ENCODE measurements around the gene TMPRSS2. TPM values are rescaled to one million over a fixed set of nuclear protein-coding genes. Genes with fewer than 3 reads are reported as not detected.

TMPRSS2 gene
- total and polyA plus RNA-seq, 7 donors = 0.03 to 0.15 (median 0.10) TPM; not detected in 3

DNA sequence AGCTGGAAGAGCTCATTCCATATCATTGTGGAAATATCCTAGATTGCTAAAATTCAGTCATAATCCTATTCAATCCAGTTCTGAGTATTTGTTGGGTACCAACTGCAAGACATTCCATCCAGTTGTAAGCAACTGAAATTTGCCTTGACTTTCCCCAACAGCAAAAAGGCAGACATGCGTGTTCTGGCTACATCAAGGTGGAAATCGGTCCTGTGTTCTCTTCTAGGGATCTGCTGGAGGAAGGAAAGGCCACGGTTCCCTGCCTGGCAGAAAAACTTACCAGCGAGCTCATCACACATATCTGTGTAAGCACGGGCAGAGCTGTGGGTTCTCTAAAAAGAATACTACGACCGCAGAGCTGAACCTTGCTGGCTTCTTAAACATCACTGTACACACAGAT is 64.4 kb downstream of the TMPRSS2 start:
- intact Hi-C loops (cut with DNase I) = no loop called here

DNA sequence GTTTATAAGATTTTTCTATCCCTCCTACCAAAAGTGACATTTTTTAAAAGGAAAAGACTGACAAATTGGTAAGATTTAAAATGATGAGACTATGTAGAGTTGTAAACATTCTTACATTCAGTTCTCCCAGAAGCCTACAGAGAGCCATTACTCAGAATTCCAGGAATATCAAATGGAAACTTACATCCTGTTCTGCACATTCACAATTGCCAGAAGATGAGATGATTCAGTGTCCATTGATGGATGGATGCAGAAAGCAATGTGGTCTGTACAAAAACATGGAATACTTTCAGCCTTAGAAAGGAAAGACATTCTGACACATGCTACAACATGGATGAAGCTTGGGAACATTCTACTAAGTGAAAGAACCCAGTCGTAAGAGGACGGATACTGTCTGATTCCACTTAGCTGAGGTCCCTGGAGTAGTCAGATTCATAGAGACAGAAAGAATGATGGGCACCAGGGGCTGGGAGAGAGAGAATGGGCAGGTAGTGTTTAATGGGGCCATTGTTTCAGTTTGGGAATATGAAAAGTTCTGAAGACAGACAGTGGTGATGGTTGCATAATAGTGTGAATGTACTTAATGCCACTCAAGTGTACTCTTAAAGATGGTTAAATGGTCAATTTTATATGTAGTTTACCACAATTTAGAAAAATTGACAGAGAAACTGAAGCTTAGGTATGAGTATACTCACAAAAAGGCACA is 65.3 kb downstream of the TMPRSS2 start:
- no peak for DNase-seq
- H3K4me1 ChIP-seq = no peaks in the 10 kb centered on the region
- TF ChIP-seq, protein P1, sequence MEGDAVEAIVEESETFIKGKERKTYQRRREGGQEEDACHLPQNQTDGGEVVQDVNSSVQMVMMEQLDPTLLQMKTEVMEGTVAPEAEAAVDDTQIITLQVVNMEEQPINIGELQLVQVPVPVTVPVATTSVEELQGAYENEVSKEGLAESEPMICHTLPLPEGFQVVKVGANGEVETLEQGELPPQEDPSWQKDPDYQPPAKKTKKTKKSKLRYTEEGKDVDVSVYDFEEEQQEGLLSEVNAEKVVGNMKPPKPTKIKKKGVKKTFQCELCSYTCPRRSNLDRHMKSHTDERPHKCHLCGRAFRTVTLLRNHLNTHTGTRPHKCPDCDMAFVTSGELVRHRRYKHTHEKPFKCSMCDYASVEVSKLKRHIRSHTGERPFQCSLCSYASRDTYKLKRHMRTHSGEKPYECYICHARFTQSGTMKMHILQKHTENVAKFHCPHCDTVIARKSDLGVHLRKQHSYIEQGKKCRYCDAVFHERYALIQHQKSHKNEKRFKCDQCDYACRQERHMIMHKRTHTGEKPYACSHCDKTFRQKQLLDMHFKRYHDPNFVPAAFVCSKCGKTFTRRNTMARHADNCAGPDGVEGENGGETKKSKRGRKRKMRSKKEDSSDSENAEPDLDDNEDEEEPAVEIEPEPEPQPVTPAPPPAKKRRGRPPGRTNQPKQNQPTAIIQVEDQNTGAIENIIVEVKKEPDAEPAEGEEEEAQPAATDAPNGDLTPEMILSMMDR (IDR thresholded peaks at IDR 0.05) = no peak
- H3K9me3 ChIP-seq = no peaks in the 10 kb centered on the region
- H3K27ac ChIP-seq = no peak overlapping the region
- peaks cover 0 to 18% of the 10 kb centered on the region in 2 donors for H3K36me3 ChIP-seq (ENCODE audit: insufficient read depth in 1 of 2, low read depth in 1 of 2)
- no peak overlapping the region for H3K4me3 ChIP-seq
- no peak for ATAC-seq
- no peaks in the 10 kb centered on the region for H3K27me3 ChIP-seq (ENCODE audit: insufficient read depth in 3 of 3, low read length in 2 of 3)
- intact Hi-C loops (cut with DNase I) = no loop called here
- WGBS, 3 donors = 89 to 95% (median 94%) methylated on average over 2 of the region's 2 CpGs

More for the DNA sequence above, 64.4 kb downstream of the TMPRSS2 start:
- ATAC-seq = no peak
- DNase-seq = no peak
- H3K36me3 ChIP-seq (ENCODE audit: insufficient read depth in 1 of 2, low read depth in 1 of 2) = peaks cover 0 to 24% of the 10 kb centered on the region in 2 donors
- no peak overlapping the region for H3K4me3 ChIP-seq
- H3K27ac ChIP-seq = no peak overlapping the region
- H3K9me3 ChIP-seq = no peaks in the 10 kb centered on the region
- TF ChIP-seq, protein P1 (IDR thresholded peaks at IDR 0.05) = no peak
- WGBS, 3 donors = 87 to 92% (median 91%) methylated on average over 7 of the region's 7 CpGs
- H3K4me1 ChIP-seq = no peaks in the 10 kb centered on the region
- no peaks in the 10 kb centered on the region for H3K27me3 ChIP-seq (ENCODE audit: insufficient read depth in 3 of 3, low read length in 2 of 3)

DNA sequence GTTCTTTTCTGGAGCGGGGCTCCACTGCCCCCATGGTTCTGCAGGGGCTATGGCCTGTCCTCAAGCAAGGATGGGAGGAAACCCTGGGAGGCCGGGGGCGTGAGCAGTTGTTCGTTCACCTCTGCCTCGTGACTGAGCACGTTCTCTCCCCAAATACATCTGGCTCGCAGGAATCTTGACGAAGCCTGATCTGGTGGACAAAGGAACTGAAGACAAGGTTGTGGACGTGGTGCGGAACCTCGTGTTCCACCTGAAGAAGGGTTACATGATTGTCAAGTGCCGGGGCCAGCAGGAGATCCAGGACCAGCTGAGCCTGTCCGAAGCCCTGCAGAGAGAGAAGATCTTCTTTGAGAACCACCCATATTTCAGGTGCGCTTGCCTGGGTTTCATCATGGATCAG is 66.4 kb downstream of the TMPRSS2 start:
- ATAC-seq (no peak), DNase-seq (no peak)
- H3K27ac ChIP-seq = no peak overlapping the region
- WGBS, 3 donors = 93 to 94% (median 94%) methylated on average over 14 of the region's 14 CpGs
- no peak overlapping the region for H3K4me3 ChIP-seq
- peaks cover 0 to 17% of the 10 kb centered on the region in 2 donors for H3K36me3 ChIP-seq (ENCODE audit: insufficient read depth in 1 of 2, low read depth in 1 of 2)
- TF ChIP-seq, protein P1 (IDR thresholded peaks at IDR 0.05) = no peak
- intact Hi-C loops (cut with DNase I) = no loop called here
- H3K9me3 ChIP-seq = no peaks in the 10 kb centered on the region
- no peaks in the 10 kb centered on the region for H3K27me3 ChIP-seq (ENCODE audit: insufficient read depth in 3 of 3, low read length in 2 of 3)
- H3K4me1 ChIP-seq = no peaks in the 10 kb centered on the region

DNA sequence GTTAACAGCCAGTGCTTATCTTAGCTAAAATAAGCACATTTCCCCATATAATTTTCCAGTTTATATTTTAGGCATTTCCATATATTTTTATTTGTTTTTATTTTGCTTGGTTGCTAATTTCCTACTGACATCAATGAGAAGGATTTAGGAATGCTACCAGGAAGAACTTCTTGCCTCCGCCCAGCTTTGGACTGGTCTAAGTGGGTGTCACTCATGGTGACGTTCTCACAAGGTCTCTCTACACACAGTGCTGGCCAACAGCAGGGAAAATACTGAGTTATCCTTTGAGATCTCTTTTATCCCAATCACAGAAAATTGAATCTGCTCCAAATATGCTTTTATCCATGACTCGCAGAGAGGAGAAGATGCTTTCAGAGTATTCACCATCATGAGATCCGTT is 68.7 kb downstream of the TMPRSS2 start:
- TF ChIP-seq, protein P1 (IDR thresholded peaks at IDR 0.05) = no peak
- Histone ChIP-seq H3K4me3 (no peak overlapping the region), H3K9me3 (no peaks in the 10 kb centered on the region), H3K36me3 (ENCODE audit: insufficient read depth in 1 of 2, low read depth in 1 of 2) (peaks cover 0 to 9% of the 10 kb centered on the region in 2 donors), H3K27me3 (ENCODE audit: insufficient read depth in 3 of 3, low read length in 2 of 3) (no peaks in the 10 kb centered on the region), H3K4me1 (no peaks in the 10 kb centered on the region), H3K27ac (no peak overlapping the region)
- WGBS, 3 donors = 63 to 88% (median 65%) methylated on average over 4 of the region's 4 CpGs
- intact Hi-C loops (cut with DNase I) = no loop called here
- DNase-seq (no peak), ATAC-seq (no peak)

Measured in psoas muscle (tissue), 8 donors.